SK-N-SH (cell line): ENCODE measurements around the gene RAPGEF1.

Source experiments
- CTCF ChIP-seq: fragments of 200-600 bp; sonication (generic); IDR thresholded peaks from 2 replicates; pipeline ENCODE4 v1.6.1; 2017; ENCODE audit warnings: antibody characterized with exemption, mild to moderate bottlenecking, moderate library complexity
- EP300 ChIP-seq, 2 experiments: IDR thresholded peaks; 2 replicates each; pipeline versions ENCODE4 v1.4.0 to v1.6.1; 2012; ENCODE audit warnings: borderline replicate concordance in 1 of 2, low read depth in 1 of 2, low read length in 1 of 2
- RAD21 ChIP-seq: IDR thresholded peaks from 2 replicates; pipeline ENCODE4 v1.6.1; 2012; ENCODE audit warnings: mild to moderate bottlenecking, low read length
- SMC3 ChIP-seq: IDR thresholded peaks from 2 replicates; pipeline ENCODE4 v1.6.1; 2012; ENCODE audit warnings: low read depth, low read length, improper control_type of control experiment
- TAF1 ChIP-seq: IDR thresholded peaks from 2 replicates; pipeline ENCODE4 v1.6.1; 2012; ENCODE audit warnings: low read depth, mild to moderate bottlenecking, low read length, moderate library complexity, borderline replicate concordance

- no peak for TF ChIP-seq CTCF
- no peak for TF ChIP-seq RAD21
- no peak for TF ChIP-seq EP300 (IDR thresholded peaks at IDR 0.05; ENCODE audit: borderline replicate concordance in 1 of 2, low read depth in 1 of 2, low read length in 1 of 2)
- TF ChIP-seq TAF1: no peak
- TF ChIP-seq SMC3: no peak
These were observed 12.6 kb downstream of the RAPGEF1 start for GRCh38 chr9:131727184-131727759.
